Choroid plexus epithelial cell (primary cell): ENCODE data around the gene ATP6V0A4.
"Not testable (repeated sequence)": the region's sequence is repeated elsewhere in the genome, so short reads cannot be mapped to it uniquely, and the experiment has no call there.

Experiments used
- DNase-seq: peaks from one replicate; pipeline ENCODE4 v3.0.0-alpha.2; 2010; ENCODE audit warnings: low read depth
- H3K4me3 ChIP-seq: 2 replicates; pipeline ENCODE4 v1.5.1; 2011; ENCODE audit warnings: low read depth, mild to moderate bottlenecking, control low read depth, low read length, moderate library complexity
- CTCF ChIP-seq: conservative IDR thresholded peaks from 2 replicates; pipeline ENCODE4 v1.5.1; 2011; ENCODE audit warnings: low read depth, mild to moderate bottlenecking, control low read depth, inconsistent platforms, low read length, moderate library complexity

ATP6V0A4 gene

GRCh38 chr7:138741453-138741735, 56.6 kb downstream of the ATP6V0A4 start:
- no peak for DNase-seq

GRCh38 chr7:138739859-138740258, 58.1 kb downstream of the ATP6V0A4 start:
- TF ChIP-seq CTCF = no peak
- no peak for DNase-seq
- no peak overlapping the region for H3K4me3 ChIP-seq

More at GRCh38 chr7:138741453-138741735, 56.6 kb downstream of the ATP6V0A4 start:
- TF ChIP-seq CTCF = no peak
- no peak overlapping the region for H3K4me3 ChIP-seq

- no peak overlapping the region for H3K4me3 ChIP-seq
- peak; percentile 99 for TF ChIP-seq CTCF
- peak; percentile 94 for DNase-seq
Observed at GRCh38 chr7:138738551-138739335, 59.3 kb downstream of the ATP6V0A4 start.

GRCh38 chr7:138738114-138738513, 59.9 kb downstream of the ATP6V0A4 start:
- DNase-seq = peak; percentile 16
- H3K4me3 ChIP-seq = no peak overlapping the region
- TF ChIP-seq CTCF = no peak

GRCh38 chr7:138735399-138735798, 62.6 kb downstream of the ATP6V0A4 start:
- DNase-seq = no peak
- H3K4me3 ChIP-seq = no peak overlapping the region
- no peak for TF ChIP-seq CTCF

GRCh38 chr7:138731733-138732132, 66.3 kb downstream of the ATP6V0A4 start:
- not testable (repeated sequence) for DNase-seq, H3K4me3 ChIP-seq

GRCh38 chr7:138729444-138729843, 68.6 kb downstream of the ATP6V0A4 start:
- TF ChIP-seq CTCF = no peak
- no peak for DNase-seq
- no peak overlapping the region for H3K4me3 ChIP-seq
